HG02870 (cell line): ENCODE results near the gene SLC7A1.

Source experiments
- ATAC-seq: cut with Tn5 transposase; IDR thresholded peaks from one replicate; pipeline ENCODE4 v1.9.1; 2021; ENCODE audit warnings: mild to moderate bottlenecking, moderate library complexity; ENCODE audit not compliant: unreplicated experiment

Gene SLC7A1

GRCh38 chr13:29496241-29496712, 99.2 kb downstream of the SLC7A1 start:
- ATAC-seq = no peak

GRCh38 chr13:29494520-29494919, 101.0 kb downstream of the SLC7A1 start:
- ATAC-seq = no peak

- ATAC-seq = no peak
Measured at GRCh38 chr13:29493796-29494195, 101.7 kb downstream of the SLC7A1 start.

- no peak for ATAC-seq
Measured at GRCh38 chr13:29491248-29491647, 104.2 kb downstream of the SLC7A1 start.

GRCh38 chr13:29490561-29490885, 105.0 kb downstream of the SLC7A1 start:
- ATAC-seq = no peak

GRCh38 chr13:29489650-29490560, 105.6 kb downstream of the SLC7A1 start:
- ATAC-seq = no peak

GRCh38 chr13:29487466-29488454, 107.7 kb downstream of the SLC7A1 start:
- no peak for ATAC-seq

- no peak for ATAC-seq
Measured at GRCh38 chr13:29486551-29486950, 108.9 kb downstream of the SLC7A1 start.

GRCh38 chr13:29484796-29485195, 110.7 kb downstream of the SLC7A1 start:
- ATAC-seq = no peak

GRCh38 chr13:29484236-29484635, 111.3 kb downstream of the SLC7A1 start:
- ATAC-seq = no peak

GRCh38 chr13:29483623-29484022, 111.9 kb downstream of the SLC7A1 start:
- ATAC-seq = no peak

- ATAC-seq = no peak
Measured at GRCh38 chr13:29483211-29483610, 112.3 kb downstream of the SLC7A1 start.

- ATAC-seq = no peak
Measured at GRCh38 chr13:29482504-29482903, 113.0 kb downstream of the SLC7A1 start.

- ATAC-seq = no peak
Measured at GRCh38 chr13:29481603-29482002, 113.9 kb downstream of the SLC7A1 start.

GRCh38 chr13:29480893-29481525, 114.5 kb downstream of the SLC7A1 start:
- ATAC-seq = no peak

GRCh38 chr13:29479716-29480492, 115.6 kb downstream of the SLC7A1 start:
- ATAC-seq = no peak

GRCh38 chr13:29476046-29476445, 119.4 kb downstream of the SLC7A1 start:
- ATAC-seq = no peak

GRCh38 chr13:29474991-29475390, 120.5 kb downstream of the SLC7A1 start:
- ATAC-seq = no peak

- no peak for ATAC-seq
Measured at GRCh38 chr13:29473166-29473565, 122.3 kb downstream of the SLC7A1 start.

- no peak for ATAC-seq
Measured at GRCh38 chr13:29472332-29472961, 123.0 kb downstream of the SLC7A1 start.
